Measurements from ENCODE around the gene ARPC5L.

- TF ChIP-seq CTCF (IDR thresholded peaks at IDR 0.05) (no peak), POLR2A (IDR thresholded peaks at IDR 0.05) (no peak)
These were observed 7.1 kb upstream of the ARPC5L start for GRCh38 chr9:124854822-124855221.

Data from thyroid gland (tissue), 4 donors.